ENCODE data around the gene SRPK3.
"Not testable (repeated sequence)": the region's sequence is repeated elsewhere in the genome, so short reads cannot be mapped to it uniquely, and the experiment has no call there.

Gene SRPK3

DNA sequence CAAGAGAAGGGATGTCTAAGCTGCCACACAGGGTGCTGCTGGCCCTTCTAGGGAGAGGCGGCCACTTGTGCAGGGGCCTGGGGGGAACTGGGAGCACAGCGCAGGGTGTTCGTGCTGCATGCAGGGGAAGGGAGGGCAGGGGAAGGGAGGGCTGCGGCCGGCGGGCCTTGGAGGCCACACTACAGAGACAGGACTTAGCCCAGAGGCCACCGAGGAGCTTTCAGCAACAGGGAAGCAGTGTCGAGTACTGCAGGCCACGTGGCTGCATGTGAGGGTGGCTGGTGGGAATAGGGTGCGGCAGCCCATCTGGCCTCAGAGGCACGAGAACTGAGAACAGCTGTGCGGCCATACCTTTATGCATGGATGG lies 35.8 kb upstream of the SRPK3 start:
- DNase-seq (ENCODE audit: low read depth in 2 of 2, low spot score in 1 of 2), result not testable (repeated sequence)

- no peak for DNase-seq (ENCODE audit: low read depth in 2 of 2, low spot score in 1 of 2)
Measured at GRCh38 chrX:153746359-153746758, 34.5 kb upstream of the SRPK3 start.

DNA sequence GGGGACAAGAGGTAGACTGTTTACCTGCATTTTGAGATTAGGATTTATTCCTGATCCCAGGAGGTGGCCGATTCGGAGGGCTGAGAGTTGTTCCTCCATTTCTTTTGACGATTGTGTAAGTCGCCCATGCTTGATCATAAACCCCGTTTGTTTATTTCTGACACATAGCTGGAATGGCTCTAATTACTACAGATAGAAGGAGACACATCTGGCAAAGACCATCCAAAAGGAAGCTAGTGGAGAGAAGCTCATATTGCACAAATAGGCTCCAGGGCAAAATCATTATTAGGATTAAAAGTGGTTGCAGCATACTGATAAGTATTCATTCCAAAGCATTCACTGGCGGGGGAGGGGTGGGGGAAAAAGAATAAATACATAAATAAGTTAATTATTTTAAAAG lies 33.9 kb upstream of the SRPK3 start:
- DNase-seq (ENCODE audit: low read depth in 2 of 2, low spot score in 1 of 2), result not testable (repeated sequence)

DNA sequence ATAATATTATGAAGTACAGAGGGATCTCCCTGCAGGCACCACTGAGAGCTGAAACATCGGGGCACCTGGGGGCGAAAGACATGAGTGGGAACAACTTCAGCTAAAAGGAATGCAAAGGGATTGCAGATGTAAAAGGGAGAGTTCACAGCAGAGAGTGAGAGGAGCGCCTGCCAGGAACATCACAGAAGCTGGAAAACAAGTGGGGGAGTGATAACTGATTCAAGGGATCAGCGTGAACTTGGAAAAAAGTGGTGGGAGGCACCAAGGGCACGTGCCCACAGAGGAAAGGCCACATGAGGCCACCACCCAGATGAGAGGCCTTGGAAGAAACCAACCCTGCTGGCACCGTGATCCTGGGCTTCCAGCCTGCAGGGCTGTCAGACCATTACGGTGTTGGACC lies 31.8 kb upstream of the SRPK3 start:
- DNase-seq (ENCODE audit: low read depth in 2 of 2, low spot score in 1 of 2), result not testable (repeated sequence)

GRCh38 chrX:153750127-153750774 lies 30.6 kb upstream of the SRPK3 start:
- DNase-seq (ENCODE audit: low read depth in 2 of 2, low spot score in 1 of 2), result no peak

- no peak for DNase-seq (ENCODE audit: low read depth in 2 of 2, low spot score in 1 of 2)
Measured at GRCh38 chrX:153755136-153755535, 25.7 kb upstream of the SRPK3 start.

- DNase-seq (ENCODE audit: low read depth in 2 of 2, low spot score in 1 of 2), result no peak
Measured at GRCh38 chrX:153761863-153762262, 19.0 kb upstream of the SRPK3 start.

- no peak for DNase-seq (ENCODE audit: low read depth in 2 of 2, low spot score in 1 of 2)
Measured at GRCh38 chrX:153762626-153763173, 18.1 kb upstream of the SRPK3 start.

DNA sequence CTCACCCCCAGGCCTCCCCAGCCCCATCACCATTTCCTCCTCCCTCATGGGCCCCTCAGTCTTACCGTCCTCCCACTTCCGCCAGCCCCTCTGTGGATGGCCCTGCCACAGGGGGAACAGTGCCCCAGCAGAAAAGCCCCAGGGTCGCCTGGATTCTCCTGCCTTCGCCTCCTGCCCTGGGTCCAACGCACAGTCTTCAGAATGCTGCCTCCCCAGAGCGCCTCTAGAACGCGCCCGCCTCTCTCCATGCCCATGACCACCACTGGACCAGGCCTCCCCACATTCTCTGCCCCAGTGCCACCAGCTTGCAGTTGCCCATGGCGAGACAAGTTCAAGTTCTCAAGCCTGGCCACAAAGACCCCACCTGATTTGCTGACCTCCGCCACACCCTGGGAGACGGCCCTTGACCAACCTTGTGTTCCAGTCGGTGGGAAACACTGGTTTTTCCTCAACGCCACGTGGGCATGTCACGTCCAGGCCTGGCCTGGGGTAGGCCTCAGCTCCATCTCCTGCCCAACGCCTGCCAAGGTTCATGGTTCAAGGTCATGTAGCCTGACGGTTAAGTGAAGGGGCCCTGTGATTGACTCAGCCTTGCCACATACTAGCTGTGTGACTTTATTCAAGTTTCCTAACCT lies 17.4 kb upstream of the SRPK3 start:
- DNase-seq (ENCODE audit: low read depth in 2 of 2, low spot score in 1 of 2), result no peak

DNA sequence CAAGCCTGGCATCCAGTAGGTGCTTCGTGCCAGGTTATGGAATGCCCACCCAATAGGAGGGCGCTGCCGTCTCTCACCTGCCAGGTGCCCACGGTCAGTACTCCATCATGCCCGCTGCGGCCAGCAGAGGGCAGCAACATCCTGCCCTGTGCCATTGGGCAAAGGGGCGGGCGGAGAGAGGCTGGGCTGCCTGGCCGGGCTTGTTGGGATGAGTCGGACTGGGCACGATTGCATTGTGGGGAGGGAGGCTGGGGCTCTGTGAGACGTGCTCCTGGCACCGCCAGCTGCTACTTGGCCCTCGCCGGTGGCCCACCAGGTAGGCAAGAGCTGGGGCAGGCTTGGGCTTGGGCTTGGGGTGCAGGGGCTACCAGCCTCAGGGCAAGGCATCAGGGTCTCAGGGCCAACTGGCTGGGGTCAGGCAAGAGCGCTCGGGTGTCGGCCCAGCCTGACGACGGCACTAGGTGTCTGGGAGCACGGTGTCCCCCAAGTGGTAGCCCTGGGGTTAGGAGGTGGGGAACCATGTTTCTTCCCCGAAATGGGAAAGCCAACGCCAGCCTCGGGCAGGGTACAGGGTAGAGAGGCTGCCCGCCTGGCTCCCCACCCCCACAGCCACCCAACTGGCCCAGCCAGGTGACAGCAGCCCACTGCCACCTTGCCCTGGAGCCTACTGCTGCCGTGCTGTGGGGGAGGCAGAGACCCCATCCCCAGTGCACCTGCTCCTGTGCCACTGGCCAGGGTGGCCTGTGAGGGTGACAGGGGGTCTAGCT lies 16.7 kb upstream of the SRPK3 start, which contains the start of gene PLXNB3:
TSS of gene PLXNB3 (plus strand) at position 261 of the 767 bp plus-strand sequence. CDS start 1,287 bp downstream, outside the sequence.
- peak; percentile 43 to 52 for DNase-seq (ENCODE audit: low read depth in 2 of 2, low spot score in 1 of 2)

- no peak for DNase-seq (ENCODE audit: low read depth in 2 of 2, low spot score in 1 of 2)
Measured at GRCh38 chrX:153764786-153765137, 16.1 kb upstream of the SRPK3 start.

GRCh38 chrX:153765138-153766079 lies 15.4 kb upstream of the SRPK3 start:
- DNase-seq (ENCODE audit: low read depth in 2 of 2, low spot score in 1 of 2), result no peak

GRCh38 chrX:153766098-153766817 lies 14.6 kb upstream of the SRPK3 start:
- peak; percentile 2 to 32 for DNase-seq (ENCODE audit: low read depth in 2 of 2, low spot score in 1 of 2)

- DNase-seq (ENCODE audit: low read depth in 2 of 2, low spot score in 1 of 2), result no peak
Measured at GRCh38 chrX:153766871-153767673, 13.8 kb upstream of the SRPK3 start.

DNA sequence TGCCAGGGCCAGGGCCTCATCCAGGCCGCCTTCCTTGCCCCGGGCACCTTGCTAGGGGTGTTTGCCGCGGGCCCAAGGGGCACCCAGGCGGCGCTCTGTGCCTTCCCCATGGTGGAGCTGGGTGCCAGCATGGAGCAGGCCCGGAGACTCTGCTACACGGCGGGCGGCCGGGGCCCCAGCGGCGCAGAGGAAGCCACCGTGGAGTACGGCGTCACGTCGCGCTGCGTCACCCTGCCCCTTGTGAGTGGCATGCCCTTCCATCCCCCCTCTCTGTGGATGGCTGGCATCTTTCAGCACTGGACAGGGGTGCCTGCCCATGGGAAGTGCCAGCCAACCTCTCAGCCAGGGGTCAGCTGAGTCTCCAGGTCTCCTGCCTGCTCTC lies 13.2 kb upstream of the SRPK3 start:
- no peak for DNase-seq (ENCODE audit: low read depth in 2 of 2, low spot score in 1 of 2)

DNA sequence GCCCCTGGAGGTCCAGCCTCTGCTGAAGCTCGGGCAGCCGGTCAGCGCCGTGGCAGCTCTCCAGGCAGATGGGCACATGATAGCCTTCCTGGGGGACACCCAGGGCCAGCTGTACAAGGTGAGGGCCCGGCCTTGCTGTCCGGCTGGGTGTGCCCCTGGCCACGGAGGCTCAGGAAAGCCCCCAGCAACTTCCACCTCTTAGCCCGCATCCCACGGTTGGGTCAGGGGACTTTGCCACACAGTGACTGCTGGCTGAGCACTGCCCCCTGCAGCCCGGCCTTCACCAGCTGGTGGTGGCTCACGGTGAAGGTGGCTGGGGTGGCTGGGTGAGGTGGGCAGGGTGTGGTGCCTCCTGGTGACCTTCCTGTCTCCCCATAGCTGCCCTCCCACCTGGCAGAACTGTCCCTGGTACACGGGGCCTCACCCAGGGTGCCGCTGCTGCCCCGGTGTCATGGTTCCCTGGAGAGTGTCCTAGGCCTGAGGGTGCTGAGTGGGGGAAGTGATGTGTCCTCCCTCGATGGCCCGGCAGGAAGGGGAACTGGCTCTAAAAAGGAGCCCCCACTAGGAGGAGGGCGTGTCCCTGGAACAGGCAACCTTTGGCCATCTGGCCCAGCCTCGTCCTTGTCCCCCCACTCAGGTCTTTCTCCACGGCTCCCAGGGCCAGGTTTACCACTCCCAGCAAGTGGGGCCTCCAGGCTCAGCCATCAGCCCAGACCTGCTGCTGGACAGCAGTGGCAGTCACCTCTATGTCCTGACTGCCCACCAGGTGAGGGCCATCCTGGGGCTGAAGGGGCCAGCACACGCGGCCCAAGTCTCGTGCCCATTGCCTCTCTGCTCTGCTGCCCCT lies 12.3 kb upstream of the SRPK3 start:
- DNase-seq (ENCODE audit: low read depth in 2 of 2, low spot score in 1 of 2), result no peak

GRCh38 chrX:153769158-153769864 lies 11.5 kb upstream of the SRPK3 start:
- DNase-seq (ENCODE audit: low read depth in 2 of 2, low spot score in 1 of 2), result no peak
